HCEC 1CT (cell line): ENCODE data around the gene CAPZB.
A peak's percentile ranks its signal among the peaks of the same experiment; 100 is the strongest.

Experiments
- DNase-seq: peaks from one replicate; pipeline ENCODE4 v3.0.0-alpha.2; 2017

CAPZB gene

GRCh38 chr1:19363536-19364152, 121.7 kb downstream of the CAPZB start:
- DNase-seq, result no peak

DNA sequence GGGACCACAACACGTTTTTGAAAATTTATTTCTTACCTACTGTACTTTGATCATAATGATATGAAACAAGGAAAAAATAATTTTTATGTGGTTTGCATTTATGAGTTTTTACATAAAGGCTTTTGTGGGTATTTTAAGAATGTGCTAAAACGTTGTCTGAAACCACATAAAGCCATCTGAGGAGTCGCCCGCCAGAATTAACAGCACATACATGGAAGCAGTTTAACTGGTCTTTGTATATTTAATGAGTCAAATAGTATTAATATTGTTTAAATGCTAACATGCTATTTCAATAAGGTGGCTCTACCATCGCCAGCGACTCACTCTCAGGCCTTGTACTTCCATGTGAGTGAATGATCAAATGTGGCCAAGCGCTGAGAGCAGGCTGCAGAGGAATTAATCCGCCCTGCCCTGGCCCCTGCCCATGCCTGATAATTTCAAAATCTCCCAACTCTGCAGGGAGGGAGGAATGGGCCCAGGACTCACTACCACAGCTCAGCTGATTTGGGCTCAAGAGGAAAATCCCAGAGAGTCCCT, 123.7 kb downstream of the CAPZB start:
- DNase-seq, result peak; percentile 21

GRCh38 chr1:19360843-19361610, 124.3 kb downstream of the CAPZB start:
- no peak for DNase-seq

GRCh38 chr1:19360432-19360831, 124.9 kb downstream of the CAPZB start:
- DNase-seq, result no peak

DNA sequence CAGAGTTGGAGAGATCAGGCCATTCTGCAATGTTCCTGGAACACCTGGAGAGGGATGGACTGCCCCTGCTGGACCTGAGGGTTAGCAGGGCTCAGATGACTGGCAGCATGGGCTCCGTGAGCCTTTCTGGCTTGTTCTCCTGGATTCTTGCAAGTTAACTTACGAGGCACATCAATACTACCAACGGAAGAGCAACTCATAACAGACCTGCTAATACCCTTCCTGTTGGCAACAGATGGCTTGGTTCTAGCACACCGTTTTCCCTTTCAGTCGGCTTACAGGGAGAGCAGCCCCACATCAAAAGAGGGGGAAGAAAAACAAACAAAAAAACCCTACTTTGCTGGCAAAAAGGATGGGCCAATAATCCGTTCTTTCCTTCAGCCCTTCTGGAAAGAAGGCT, 125.3 kb downstream of the CAPZB start:
- DNase-seq, result no peak

- DNase-seq, result no peak
Observed at GRCh38 chr1:19359357-19359756, 126.0 kb downstream of the CAPZB start.

- DNase-seq, result no peak
Observed at GRCh38 chr1:19358710-19359109, 126.6 kb downstream of the CAPZB start.

- DNase-seq, result no peak
Observed at GRCh38 chr1:19357299-19357986, 127.9 kb downstream of the CAPZB start.

- DNase-seq, result no peak
Observed at GRCh38 chr1:19356266-19356665, 129.1 kb downstream of the CAPZB start.

DNA sequence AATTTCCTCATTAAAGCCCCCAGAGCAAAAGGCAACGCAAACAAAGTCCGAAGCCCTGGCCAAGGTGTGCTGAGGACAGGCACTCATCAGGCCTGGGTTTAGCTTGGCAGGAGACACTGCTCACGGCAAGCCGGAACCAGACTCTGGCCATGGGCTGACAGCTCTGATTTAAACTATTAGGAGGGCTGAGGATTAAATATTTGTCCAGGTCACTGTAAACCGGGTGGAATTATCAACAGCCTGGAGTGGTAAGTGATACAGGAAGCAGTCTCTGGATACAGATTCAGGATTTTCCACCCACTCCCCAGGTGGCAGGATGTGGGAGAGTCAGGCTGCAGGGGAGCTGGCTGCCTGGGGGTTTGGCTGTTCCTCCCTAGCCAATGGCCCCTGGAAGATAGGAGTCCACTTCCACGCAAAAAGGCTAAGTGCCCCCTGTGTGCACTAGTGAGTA, 130.8 kb downstream of the CAPZB start:
- no peak for DNase-seq

DNA sequence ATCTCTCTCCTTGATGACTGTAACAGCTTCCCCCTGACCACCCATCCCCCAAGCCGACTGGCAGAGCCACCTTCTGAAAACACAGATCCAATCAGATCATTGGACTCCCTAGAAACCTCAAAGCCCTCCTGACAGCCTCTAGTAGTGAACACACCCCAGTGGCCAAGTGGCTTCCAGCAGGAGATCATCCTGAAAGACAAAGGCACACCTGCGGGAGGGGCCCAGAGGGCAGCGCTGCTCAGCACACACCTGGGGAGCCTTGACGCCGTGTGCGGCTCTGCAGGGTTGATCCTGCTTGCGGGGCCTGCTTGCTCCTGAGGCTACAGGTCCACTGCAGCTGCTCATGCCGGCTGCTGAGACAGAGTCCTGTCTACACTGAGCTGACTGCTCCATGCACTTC, 131.7 kb downstream of the CAPZB start:
- DNase-seq, result no peak

DNA sequence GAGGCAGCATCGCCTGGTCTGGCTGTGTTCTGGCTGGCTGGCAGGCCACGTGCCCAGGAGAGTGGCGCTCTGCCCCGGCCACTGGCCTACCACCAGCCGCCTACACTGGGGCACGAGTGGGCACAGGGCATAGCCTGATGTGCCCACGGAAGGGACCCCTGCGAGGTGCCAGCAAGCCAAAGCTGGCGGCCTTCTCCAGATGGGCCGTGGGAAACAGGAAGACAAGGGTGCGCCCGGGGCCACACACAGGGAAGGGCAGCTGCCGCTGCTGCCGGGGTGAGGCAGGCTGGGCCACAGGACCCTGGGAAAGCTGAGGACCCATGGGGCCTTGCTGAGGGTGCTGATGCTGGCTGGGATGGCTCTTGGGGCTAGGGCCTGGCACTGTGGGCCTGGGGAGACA, 132.5 kb downstream of the CAPZB start:
- no peak for DNase-seq

GRCh38 chr1:19351873-19352272, 133.5 kb downstream of the CAPZB start:
- no peak for DNase-seq

DNA sequence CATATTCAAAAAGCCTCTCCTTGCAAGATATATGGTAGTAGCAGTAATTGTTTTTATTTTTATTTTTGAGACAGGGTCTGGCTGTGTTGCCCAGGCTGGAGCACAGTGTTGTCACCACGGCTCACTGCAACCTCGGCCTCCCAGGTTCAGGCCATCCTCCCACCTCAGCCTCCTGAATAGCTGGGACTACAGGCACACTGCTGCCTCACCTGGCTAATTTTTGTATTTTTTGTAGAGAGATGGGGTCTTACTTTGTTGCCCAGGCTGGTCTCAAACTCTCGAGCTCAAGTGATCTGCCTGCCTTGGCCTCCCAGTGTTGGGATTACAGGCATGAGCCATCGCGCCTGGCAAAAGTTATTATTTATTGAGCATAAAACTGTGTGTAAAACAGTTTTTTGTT, 134.8 kb downstream of the CAPZB start:
- no peak for DNase-seq

- no peak for DNase-seq
Observed at GRCh38 chr1:19349999-19350398, 135.3 kb downstream of the CAPZB start.

GRCh38 chr1:19348441-19349198, 136.7 kb downstream of the CAPZB start:
- no peak for DNase-seq

DNA sequence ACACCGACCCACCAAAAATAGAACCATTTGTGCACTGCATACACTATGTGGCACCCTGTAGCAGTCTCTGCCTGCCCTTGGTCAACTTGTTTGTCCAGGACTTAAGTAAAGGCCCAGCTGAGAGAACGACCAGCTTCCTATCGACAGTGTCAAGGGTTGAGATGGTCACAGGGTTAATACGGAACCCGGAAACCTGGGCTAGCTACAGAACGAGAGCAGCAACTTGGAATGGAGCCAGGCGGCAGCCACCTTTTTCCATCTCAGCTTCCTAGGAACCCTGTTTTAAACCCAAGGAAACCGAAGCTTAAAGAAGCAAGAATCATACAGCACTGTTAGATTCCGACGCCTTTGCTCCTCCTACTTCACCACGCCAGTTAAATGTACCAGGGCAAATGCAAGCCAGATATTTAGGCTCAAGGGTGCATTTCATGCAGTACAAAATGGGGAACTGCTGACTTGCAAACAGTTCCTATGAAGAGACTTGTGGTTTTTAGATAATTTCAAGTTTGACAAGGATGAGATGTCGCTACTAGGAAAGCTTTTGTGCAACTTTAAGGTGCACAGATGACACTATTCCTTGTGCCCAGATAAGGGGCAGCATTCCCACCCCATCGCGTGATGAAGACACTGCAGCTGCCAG, 137.7 kb downstream of the CAPZB start:
- no peak for DNase-seq

- no peak for DNase-seq
Observed at GRCh38 chr1:19346026-19346425, 139.3 kb downstream of the CAPZB start.

DNA sequence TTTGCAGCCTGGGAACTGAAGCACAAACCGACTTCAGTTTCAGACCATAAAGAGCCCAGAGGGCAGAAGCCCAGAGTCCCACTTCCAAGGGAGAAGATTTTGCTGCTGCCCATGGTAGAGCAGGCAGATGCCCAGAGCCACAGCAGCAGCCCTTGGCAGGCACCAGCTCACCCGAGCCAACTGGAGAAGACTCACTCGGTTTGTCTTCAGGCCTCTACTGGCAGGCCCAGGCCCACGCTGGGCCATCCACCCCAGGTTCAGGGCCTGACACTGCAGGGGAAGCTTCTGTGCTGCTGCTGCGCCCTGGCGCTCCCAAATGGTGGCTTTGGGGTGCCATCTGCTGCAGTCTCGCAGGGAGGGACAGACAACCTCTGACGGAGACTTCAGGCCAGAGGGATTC, 139.9 kb downstream of the CAPZB start:
- no peak for DNase-seq

DNA sequence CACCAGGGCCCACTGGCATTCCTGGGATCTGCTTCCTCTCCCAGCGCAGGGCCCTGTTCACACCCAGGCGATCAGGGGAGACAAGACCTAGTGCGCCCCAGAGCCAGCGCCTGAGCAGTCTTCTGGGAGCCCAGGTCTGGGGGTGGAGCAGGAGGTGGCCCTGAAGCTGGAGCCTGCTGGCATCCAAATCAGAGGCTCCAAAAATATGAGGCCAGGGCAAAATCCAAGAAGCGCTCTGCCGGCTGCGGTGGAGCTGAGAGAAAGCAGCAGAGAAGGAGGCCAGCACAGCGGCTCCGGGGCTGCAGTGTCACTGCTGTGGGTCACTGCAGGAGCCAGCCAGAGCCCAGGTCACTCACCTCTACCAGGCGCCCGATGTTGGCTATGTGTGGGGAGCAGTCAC, 140.5 kb downstream of the CAPZB start:
- DNase-seq, result no peak

GRCh38 chr1:19344372-19344810, 140.9 kb downstream of the CAPZB start:
- DNase-seq, result no peak

GRCh38 chr1:19343617-19344350, 141.6 kb downstream of the CAPZB start:
- DNase-seq, result no peak
